ENCODE measurements around the gene NAT8. TPM values are rescaled to one million over a fixed set of nuclear protein-coding genes. Genes with fewer than 3 reads are reported as not detected.
"Not testable (repeated sequence)": the region's sequence is repeated elsewhere in the genome, so short reads cannot be mapped to it uniquely, and the experiment has no call there.

NAT8 gene
- total RNA-seq, 1 donor from 2014 or later: not detected

DNA sequence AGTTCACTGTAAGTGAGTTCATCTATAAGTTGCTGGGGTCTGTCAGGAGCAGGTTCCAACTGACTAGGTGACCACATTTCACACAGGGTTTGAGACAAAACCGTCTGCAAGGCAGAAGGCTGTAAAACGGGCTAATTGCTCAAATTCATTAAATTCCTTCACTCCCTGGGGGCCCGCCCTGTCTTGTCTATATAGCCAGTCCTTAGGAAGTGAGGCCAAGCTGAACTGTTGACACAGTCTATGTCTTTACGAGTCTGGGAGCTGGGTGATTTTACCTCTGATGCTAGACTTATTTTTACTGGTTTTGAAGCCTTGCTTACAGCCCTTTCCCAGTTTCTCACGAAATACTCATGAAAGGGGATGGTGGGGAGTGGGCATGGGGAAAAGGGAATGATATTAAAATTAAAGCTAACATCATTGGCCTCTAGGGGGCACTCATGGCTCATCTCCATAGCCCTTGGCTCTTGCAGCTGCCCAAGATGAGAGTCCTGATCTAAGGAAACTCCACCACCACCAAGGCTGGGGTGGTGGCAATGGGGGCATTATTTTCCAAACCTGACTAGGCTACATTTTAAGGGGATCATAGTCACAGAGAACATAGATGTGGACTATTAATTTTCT lies 37.8 kb upstream of the NAT8 start:
- DNase-seq (ENCODE audit: low read depth): peak; percentile 21
- not testable (repeated sequence) for H3K36me3 ChIP-seq (ENCODE audit: control insufficient read depth, insufficient read depth, low read length); H3K4me3 ChIP-seq (ENCODE audit: low read depth, low read length); H3K27me3 ChIP-seq (ENCODE audit: control insufficient read depth, insufficient read depth, low read length); FAIRE-seq
- TF ChIP-seq, protein P1, sequence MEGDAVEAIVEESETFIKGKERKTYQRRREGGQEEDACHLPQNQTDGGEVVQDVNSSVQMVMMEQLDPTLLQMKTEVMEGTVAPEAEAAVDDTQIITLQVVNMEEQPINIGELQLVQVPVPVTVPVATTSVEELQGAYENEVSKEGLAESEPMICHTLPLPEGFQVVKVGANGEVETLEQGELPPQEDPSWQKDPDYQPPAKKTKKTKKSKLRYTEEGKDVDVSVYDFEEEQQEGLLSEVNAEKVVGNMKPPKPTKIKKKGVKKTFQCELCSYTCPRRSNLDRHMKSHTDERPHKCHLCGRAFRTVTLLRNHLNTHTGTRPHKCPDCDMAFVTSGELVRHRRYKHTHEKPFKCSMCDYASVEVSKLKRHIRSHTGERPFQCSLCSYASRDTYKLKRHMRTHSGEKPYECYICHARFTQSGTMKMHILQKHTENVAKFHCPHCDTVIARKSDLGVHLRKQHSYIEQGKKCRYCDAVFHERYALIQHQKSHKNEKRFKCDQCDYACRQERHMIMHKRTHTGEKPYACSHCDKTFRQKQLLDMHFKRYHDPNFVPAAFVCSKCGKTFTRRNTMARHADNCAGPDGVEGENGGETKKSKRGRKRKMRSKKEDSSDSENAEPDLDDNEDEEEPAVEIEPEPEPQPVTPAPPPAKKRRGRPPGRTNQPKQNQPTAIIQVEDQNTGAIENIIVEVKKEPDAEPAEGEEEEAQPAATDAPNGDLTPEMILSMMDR (IDR thresholded peaks at IDR 0.05; ENCODE audit: insufficient read depth, low read length, severe bottlenecking): peak; percentile 63

DNA sequence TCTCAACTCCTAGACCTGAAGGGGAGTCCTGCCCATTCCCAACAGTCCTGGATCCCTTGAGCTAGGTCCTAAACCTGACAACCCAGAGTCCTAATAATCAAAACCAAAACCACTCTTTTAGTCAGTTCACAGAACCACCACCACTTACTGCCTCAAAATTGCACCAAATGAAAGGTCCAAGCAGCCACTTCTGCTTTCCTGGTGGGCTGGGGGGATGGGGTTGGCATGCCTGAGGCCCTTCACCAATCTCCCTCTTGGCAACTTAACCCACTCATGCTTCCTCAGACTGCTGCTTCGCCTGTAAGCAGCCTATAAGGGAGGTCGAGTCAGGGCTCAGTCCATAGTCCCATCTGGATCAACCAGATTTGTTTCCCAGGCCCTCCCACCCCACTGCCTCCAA lies 37.0 kb upstream of the NAT8 start:
- DNase-seq (ENCODE audit: low read depth); H3K4me3 ChIP-seq (ENCODE audit: low read depth, low read length); H3K36me3 ChIP-seq (ENCODE audit: control insufficient read depth, insufficient read depth, low read length); FAIRE-seq; H3K27me3 ChIP-seq (ENCODE audit: control insufficient read depth, insufficient read depth, low read length): not testable (repeated sequence)

DNA sequence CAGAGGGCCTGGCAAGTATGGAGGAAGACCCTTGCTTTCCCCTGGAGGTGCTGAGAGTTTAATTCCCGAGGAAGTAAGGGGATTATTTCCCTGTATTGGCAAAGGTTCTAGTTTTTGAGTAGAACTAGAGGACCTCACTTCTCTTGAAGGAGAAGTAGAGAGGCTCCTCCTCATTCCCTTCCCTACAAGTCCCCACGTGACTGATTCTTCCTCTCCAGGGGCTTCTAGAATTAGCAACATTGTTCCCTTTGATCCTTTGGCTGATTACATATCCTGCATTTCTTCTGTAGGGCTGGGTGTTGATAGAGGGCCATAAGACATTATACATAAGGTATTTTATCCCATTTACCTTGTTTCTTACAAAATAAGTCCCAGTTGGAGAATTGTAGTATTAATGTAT lies 35.8 kb upstream of the NAT8 start:
- H3K36me3 ChIP-seq (ENCODE audit: control insufficient read depth, insufficient read depth, low read length); H3K27me3 ChIP-seq (ENCODE audit: control insufficient read depth, insufficient read depth, low read length); FAIRE-seq; DNase-seq (ENCODE audit: low read depth); H3K4me3 ChIP-seq (ENCODE audit: low read depth, low read length): not testable (repeated sequence)

DNA sequence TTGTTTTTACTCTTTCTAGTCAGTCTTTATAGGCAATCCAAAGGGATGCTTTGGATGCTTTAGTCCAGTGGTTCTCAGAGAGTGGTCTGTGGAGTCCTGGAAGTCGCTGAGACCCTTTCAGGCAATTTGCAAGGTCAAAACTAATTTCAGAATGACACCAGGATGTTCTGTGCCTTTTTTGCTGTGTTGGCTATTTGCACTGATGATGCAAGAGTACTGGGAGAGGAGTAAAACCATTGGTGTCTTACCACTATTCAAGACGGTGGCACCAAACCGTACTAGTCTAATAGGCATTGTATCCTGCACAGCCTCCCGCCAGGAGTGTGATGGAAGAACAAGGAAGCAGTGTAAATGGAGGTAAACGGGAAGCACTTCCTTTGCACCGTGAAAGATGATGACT lies 34.0 kb upstream of the NAT8 start:
- not testable (repeated sequence) for DNase-seq (ENCODE audit: low read depth); H3K4me3 ChIP-seq (ENCODE audit: low read depth, low read length); H3K27me3 ChIP-seq (ENCODE audit: control insufficient read depth, insufficient read depth, low read length); FAIRE-seq; H3K36me3 ChIP-seq (ENCODE audit: control insufficient read depth, insufficient read depth, low read length)

DNA sequence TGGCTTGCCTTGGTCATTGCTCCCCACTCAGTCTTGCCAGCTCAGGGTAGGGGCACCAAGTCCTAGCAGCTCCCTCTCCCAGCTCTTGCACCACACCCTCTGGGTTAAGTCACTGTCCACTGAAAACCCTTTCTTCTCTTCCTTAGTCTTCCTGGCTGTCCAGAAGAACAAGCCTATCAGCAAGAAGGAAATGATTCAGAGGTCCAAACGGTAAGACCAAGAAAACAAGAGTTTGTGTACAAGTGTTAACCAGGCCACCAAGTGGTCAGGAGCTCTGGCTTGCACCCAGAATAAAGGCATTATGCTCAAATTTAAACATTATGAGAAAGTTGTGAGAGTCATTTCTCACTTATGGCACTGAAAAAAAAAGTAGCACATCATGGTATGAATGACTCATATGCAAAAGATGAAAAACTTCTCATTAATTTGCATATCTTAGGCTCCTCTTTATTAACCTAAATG lies 32.5 kb upstream of the NAT8 start:
- peak; percentile 11 for DNase-seq (ENCODE audit: low read depth)
- not testable (repeated sequence) for H3K27me3 ChIP-seq (ENCODE audit: control insufficient read depth, insufficient read depth, low read length); FAIRE-seq; H3K36me3 ChIP-seq (ENCODE audit: control insufficient read depth, insufficient read depth, low read length); H3K4me3 ChIP-seq (ENCODE audit: low read depth, low read length)

DNA sequence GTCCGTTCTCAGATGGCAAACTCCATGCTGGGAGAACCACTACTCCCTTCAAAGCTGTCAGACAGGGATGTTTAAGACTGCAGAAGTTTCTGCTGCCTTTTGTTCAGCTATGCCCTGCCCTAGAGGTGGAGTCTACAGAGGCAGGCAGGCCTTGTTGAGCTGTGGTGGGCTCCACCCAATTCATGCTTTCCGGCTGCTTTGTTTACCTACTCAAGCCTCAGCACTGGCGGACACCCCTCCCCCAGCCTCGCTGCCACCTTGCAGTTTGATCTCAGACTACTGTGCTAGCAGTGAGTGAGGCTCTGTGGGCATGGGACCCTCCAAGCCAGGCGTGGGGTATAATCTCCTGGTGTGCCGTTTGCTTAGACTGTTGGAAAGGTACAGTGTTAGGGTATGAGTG lies 27.8 kb upstream of the NAT8 start:
- H3K27me3 ChIP-seq (ENCODE audit: control insufficient read depth, insufficient read depth, low read length); DNase-seq (ENCODE audit: low read depth); H3K36me3 ChIP-seq (ENCODE audit: control insufficient read depth, insufficient read depth, low read length); H3K4me3 ChIP-seq (ENCODE audit: low read depth, low read length); FAIRE-seq: not testable (repeated sequence)

DNA sequence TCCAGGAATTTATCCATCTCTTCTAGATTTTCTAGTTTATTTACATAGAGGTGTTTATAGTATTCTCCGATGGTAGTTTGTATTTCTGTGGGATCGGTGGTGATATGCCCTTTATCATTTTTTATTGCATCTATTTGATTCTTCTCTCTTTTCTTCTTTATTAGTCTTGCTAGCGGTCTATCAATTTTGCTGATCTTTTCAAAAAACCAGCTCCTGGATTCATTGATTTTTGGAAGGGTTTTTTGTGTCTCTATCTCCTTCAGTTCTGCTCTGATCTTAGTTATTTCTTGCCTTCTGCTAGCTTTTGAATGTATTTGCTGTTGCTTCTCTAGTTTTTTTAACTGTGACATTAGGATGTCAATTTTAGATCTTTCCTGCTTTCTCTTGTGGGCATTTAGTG lies 25.0 kb upstream of the NAT8 start:
- H3K36me3 ChIP-seq (ENCODE audit: control insufficient read depth, insufficient read depth, low read length); H3K4me3 ChIP-seq (ENCODE audit: low read depth, low read length); FAIRE-seq; H3K27me3 ChIP-seq (ENCODE audit: control insufficient read depth, insufficient read depth, low read length); DNase-seq (ENCODE audit: low read depth): not testable (repeated sequence)

DNA sequence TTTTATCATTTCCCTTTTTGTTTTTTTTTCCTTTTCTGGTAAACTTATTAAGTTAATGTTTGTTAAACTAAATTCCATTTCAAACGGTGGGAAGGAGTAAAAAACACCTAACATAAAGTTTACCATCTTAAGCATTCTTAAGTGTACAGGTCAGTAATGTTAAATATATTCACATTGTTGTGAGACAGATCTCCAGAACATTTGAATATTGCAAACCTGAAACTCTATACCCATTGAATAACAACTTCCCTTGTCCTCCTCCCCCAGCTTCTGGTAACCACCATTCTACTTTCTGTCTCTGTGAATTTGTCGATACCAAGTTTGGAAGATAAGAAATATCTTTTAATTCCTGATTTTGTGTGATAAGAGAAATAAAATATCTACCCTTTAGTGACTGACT lies 12.0 kb upstream of the NAT8 start:
- H3K27me3 ChIP-seq (ENCODE audit: control insufficient read depth, insufficient read depth, low read length): no peaks in the 10 kb centered on the region
- TF ChIP-seq, protein P1 (IDR thresholded peaks at IDR 0.05; ENCODE audit: insufficient read depth, low read length, severe bottlenecking): no peak
- no peak for DNase-seq (ENCODE audit: low read depth)
- FAIRE-seq: no peak
- H3K36me3 ChIP-seq (ENCODE audit: control insufficient read depth, insufficient read depth, low read length): no peaks in the 10 kb centered on the region
- no peak overlapping the region for H3K4me3 ChIP-seq (ENCODE audit: low read depth, low read length)

DNA sequence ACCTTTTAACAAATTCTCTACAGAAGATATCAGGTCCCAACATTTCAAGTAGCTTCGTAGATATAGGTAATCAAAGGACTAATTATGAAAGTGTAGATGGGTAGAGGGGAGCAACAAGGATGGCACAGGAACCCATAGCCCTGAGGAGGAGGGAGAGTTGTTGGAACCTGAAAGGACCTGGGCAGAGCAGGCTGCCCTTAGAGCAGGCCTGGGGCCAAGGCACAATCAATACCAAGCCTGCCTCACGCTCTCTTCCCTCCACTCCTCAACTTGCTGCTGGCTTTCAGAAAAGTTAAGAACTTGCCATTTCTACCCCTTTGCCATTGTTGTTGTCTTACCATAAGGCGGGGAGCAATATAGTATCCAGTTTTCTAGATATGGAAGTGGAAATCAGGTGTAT lies 10.1 kb upstream of the NAT8 start:
- Histone ChIP-seq H3K27me3 (ENCODE audit: control insufficient read depth, insufficient read depth, low read length) (no peaks in the 10 kb centered on the region), H3K36me3 (ENCODE audit: control insufficient read depth, insufficient read depth, low read length) (no peaks in the 10 kb centered on the region), H3K4me3 (ENCODE audit: low read depth, low read length) (no peak overlapping the region)
- no peak for DNase-seq (ENCODE audit: low read depth)
- TF ChIP-seq, protein P1 (IDR thresholded peaks at IDR 0.05; ENCODE audit: insufficient read depth, low read length, severe bottlenecking): no peak
- no peak for FAIRE-seq

Data from bronchial epithelial cell (primary cell).